ENCODE data around the gene GAN.

GRCh38 chr16:81403601-81404391 lies 89.0 kb downstream of the GAN start:
- TF ChIP-seq CTCF (conservative IDR thresholded peaks at IDR 0.05; ENCODE audit: low read depth, low read length) (peak; percentile 80), EZH2phosphoT487 (IDR thresholded peaks at IDR 0.05; ENCODE audit: borderline replicate concordance, low read length) (no peak)
